Measurements from ENCODE around the gene RANBP17.
"Not testable (repeated sequence)": the region's sequence is repeated elsewhere in the genome, so short reads cannot be mapped to it uniquely, and the experiment has no call there.

The RANBP17 gene

DNA sequence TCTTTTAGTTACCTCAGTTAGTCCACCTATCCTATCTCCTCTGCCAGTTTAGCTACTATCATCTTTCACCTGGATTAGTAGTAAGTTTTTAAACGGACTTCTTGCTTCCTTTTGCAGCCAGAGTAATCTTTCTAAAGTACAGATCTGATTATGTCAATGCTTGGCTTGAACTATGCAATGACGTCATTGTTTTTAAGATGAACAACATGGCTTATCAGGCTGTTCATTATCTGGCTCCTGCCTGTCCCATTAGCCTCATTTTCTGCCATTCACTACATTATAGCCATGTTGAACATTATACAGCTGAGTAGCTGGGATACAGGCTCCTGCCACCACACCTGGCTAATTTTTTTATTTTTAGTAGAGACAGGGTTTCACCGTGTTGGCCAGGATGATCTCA lies 98.7 kb downstream of the RANBP17 start:
- no peak for DNase-seq

DNA sequence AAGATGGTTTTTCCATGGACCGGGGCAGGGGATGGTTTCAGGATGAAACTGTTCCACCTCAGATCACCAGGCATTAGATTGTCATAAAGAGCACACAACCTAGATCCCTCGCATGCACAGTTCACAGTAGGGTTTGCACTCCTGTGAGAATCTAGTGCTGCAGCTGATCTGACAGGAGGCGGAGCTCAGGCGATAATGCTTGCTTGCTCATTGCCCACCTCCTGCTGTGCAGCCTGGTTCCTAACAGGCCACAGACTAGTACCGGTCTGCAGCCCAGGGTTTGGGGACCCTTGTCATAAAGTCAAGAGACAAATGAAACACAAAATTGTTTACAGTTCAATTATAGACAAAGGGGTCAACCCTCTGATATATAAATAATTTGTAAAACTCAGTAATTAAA lies 101.7 kb downstream of the RANBP17 start:
- DNase-seq, result no peak

- no peak for DNase-seq
Measured at GRCh38 chr5:170974461-170974860, 112.6 kb downstream of the RANBP17 start.

DNA sequence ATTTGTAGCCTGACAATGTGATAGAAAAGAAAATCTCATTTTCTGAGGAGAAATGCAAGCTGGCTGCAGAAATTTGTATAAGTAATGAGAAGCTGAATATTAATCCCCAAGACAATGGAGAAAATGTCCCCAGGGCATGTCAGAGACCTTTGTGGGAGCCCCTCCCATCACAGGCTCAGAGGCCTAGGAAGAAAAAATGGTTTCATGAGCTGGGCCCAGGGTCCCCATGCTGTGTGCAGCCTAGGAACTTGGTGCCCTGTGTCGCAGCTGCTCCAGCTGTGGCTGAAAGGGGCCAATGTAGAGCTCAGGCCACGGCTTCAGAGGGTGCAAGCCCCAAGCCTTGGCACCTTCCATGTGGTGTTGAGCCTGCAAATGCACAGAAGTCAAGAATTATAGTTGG lies 118.4 kb downstream of the RANBP17 start:
- not testable (repeated sequence) for DNase-seq

- DNase-seq, result no peak
Measured at GRCh38 chr5:170985486-170985885, 123.7 kb downstream of the RANBP17 start.

- DNase-seq, result no peak
Measured at GRCh38 chr5:170986598-170986997, 124.8 kb downstream of the RANBP17 start.

DNA sequence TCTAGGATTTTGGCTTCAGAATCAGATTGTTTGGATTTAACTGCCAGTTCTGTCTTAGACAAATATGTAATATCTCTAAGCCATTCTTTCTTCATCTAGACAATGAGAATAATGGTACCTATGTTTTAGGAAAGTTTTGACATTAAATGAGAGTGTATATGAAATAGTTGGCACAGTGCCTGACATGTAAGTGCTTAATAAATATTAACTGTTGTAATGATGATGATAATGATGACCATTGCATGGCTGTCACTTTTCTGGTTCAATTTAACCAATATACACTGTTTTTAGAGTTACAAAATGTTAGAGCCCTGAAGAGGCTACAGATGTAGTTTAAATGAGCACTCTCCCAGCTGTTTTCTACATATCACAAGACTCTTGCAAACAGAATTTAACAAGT lies 131.7 kb downstream of the RANBP17 start:
- no peak for DNase-seq

GRCh38 chr5:171010086-171010485 lies 148.3 kb downstream of the RANBP17 start:
- no peak for DNase-seq

DNA sequence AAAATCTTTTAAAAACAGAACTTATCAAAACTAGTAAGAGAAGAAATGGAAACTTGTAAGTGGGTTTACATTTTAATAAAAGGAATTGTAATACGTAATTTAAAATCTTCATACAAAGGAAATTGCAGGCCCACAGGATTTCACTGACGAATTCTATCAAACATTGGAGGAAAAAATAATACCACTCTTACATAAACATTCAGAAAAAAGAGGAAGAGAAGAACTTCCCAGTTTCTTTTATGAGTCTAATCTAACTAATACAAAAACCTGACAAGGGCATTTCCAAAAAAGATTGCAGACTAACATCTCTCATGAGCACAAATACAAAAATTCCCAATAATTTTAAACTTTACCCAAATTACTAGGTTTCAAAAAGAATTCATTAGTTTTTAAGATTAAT lies 149.0 kb downstream of the RANBP17 start:
- DNase-seq, result no peak

DNA sequence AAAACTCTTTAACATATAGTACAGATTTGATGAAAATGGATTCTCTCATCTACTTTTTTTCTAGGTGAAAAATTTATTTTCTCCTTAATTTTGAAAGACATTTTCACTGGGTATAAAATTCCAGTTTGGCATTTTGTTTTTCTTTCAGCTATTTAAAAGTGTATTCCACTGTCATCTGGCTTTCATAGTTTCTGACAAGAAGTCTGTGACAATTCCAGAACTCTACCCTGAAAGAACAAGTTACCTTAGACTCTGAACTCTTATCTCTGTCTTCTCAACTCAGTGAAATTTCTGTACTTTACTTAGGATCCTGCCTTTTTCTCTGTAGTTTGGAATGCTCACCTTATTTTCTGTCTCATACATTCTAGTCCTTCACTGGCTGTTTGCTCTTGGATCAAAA lies 161.7 kb downstream of the RANBP17 start:
- no peak for DNase-seq

DNA sequence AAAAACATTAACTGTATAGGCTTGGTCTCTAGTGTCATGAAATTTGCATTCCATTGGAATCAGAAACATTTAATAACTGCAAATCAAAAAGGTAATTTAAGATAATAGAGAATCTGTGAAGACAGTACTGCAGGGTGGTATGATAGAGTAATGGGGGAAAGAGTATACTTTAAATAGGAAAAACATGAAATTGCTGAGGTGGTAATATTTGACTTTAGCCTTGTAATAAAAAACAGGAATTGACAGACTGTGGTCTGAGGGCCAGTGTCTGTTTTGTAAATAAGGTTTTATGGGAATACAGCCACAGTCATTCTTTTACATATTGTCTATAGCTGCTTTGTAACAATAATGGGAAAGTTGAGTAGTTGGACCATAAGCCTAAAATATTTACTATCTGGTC lies 162.3 kb downstream of the RANBP17 start:
- DNase-seq, result no peak

DNA sequence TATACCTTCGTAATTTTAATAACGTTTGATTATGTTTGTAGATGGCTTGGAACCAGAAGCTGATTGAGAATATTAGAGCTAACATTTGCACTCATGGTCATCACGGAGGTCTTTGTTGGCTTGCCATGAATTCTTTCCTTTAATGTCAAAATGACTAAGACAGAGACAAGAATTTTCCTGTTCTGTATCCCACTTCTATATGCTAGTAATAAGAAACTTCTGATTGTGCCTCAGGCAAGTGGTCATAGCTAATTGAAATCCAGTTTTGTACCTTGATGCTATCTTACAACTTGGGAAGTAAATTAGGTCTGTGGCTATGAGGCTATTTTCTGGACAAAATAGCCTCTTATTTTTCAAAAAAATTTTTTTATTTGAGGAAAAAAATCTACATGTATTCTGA lies 167.6 kb downstream of the RANBP17 start:
- DNase-seq, result no peak

DNA sequence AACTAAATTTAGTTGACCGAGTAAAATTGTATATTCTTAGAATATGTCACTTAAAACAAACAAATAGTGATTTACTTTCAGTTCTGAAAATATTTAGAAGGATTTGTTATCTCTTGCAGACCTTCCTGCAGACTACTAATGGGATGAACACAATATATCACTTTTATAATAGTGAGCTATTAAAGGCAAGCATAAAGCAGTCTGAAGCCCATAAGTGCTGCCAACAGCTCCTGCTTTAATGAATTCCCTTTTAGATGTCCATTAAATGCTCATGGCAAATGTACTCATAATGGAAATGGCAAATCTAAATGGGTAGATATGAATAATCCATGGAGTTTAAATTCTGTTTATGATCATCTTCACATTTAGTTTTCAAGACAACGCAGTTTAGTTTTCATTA lies 170.2 kb downstream of the RANBP17 start:
- DNase-seq, result no peak

GRCh38 chr5:171032435-171032973 lies 170.7 kb downstream of the RANBP17 start:
- no peak for DNase-seq

- DNase-seq, result not testable (repeated sequence)
Measured at GRCh38 chr5:171041893-171042292, 180.1 kb downstream of the RANBP17 start.

DNA sequence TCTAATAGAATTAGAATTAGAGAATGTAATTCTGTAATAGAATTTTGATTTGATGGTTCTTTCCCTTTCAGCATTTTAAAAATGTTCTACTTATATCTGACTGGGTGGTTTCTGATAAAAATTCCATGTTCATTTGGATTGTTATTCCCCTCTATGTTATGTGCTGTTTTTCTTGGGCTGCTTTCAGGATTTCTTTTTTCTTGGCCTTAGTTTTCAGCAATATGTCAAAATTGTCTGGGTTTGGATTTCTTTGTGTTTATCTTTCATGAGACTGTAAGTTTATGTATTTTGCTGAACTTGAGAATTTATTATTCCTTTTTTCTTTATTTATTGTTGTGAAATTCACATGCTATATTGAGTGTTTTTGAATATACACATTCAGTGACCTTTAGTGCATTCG lies 189.1 kb downstream of the RANBP17 start:
- DNase-seq, result no peak

- no peak for DNase-seq
Measured at GRCh38 chr5:171055875-171056454, 194.1 kb downstream of the RANBP17 start.

DNA sequence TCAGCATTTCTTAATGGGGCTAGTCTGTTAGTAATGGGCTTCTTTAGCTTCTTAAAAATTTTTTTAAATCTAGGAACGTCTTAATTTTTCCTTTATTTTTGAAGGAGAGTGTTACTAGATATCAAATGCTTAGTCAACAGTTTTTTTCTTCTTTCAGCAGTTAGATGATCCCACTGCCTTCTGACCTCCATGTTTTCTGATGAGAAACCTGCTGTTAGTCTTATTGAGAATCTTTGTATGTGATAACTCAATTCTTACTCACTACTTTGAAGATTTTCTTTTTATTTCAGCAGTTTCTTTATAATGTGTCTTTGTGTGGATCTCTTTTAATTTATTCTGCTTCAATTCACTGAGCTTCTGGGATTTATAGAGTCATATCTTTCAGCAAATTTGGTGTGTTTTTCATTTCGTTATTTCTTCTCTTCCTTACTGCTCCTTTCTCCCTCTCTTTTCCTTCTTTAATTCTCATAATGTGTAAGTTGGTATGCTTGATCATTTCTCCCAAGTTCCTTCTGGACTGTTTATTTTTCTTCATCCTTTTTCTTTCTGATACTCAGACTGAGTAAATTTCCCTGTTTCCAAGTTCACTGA lies 205.8 kb downstream of the RANBP17 start:
- DNase-seq, result no peak

DNA sequence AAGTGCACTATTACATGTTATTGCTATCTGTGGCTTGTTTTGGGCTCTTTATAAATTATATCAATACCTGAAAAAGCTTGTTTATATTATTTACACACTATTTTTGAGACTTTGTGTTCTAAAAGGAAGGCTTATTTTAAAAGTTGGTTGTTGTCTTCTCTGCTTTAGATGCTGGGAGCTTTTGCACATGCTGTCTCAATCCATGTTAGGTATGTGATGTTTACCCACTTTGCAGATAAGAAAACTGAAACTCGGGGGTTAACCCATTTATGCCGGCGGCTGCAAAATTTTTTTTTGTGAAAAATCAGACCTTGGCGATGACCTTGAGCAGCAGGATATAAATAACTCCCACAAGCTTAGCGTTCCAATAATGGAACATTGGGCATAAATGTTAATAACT lies 212.9 kb downstream of the RANBP17 start:
- DNase-seq, result no peak

DNA sequence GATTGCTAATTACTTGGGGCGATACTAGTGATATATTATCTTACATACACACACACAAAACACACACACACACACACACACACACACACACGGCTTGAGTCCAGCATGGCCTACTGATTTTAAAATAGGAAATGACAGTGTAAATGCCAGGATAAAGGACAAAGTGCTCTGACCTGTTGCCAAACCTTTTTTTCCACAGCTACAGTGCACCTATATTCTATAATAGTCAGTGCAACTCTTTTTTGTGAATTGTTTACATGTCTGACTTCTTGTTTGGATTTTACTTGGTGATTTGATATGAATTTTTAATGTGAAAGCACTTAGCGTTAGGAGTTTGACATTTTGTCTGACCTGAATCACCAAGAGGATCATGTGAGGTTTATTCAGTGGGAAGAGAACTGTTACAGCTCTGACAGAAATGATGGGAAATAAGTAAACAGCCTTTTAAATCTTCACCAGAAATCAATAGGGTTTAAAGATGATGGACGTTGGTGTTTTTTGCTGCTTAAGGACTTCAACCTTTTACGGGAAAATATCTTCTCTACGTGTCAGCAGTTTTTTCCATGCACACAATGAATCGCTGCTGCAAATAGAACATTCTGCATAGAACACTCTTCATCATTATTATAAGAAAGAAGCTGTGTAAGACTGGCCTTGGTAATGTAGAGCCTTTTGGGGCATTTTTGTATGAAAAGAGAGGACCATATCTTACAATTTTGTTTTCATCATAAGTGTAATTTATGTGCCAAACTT lies 218.5 kb downstream of the RANBP17 start:
- DNase-seq, result no peak

DNA sequence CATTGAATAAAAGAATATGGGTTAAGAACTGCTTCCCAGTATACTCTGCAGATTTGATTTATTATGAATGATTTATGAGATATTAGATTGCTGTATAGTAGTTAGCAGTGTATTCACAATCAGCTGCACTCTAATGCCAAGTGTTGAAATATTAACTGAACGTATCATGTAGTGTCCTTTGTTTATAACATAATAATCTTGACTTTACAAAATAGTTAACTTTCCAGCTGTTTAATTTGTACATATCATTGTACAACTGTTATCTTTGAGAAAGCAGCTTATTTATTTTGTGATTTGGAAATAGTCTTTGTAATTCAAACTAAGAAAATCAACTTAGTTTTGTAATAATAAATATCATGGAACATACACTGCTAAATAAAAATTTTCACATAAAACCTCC lies 219.5 kb downstream of the RANBP17 start:
- no peak for DNase-seq

- DNase-seq, result no peak
Measured at GRCh38 chr5:171092194-171092593, 230.4 kb downstream of the RANBP17 start.

GRCh38 chr5:171093598-171093997 lies 231.8 kb downstream of the RANBP17 start:
- DNase-seq, result no peak

DNA sequence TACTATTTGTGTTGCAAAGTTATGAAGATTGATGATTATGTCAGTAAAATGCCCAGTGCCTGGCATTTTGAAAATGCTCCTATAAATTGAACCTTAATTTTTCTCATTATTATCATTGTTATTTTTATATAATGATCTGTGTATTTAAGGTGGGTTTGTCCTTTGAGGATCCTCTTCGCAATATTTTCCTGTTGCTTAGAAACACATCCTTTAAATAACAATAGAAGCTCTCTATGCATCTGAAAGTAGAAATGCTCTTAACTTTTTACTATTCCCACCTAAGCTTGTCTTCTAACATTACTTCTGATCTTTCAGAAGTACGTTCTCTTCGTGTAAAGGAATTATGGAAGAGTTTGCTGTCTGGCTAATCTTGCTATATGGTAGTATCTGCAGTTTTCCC lies 232.5 kb downstream of the RANBP17 start:
- DNase-seq, result no peak
